ENCODE measurements around the gene LIX1L.

DNA sequence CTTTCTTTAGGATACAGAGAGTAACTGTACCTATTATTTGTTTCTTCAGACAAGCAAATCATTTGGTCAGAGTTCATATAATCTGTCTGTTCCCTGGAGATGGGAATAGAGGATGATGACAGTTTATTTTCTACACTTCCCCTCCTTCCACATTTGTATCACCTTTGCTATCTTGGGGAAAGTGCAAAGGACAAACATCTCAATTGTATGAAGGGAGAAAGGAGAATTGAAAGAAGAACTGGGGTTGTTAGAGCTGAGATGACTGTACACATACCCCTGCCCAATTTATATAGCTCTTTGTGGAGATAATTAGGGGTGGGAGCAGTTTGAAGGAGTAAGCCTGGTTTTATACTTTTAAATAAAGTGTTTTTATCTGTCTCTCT, 20.6 kb upstream of the LIX1L start:
- TF ChIP-seq, protein P1, sequence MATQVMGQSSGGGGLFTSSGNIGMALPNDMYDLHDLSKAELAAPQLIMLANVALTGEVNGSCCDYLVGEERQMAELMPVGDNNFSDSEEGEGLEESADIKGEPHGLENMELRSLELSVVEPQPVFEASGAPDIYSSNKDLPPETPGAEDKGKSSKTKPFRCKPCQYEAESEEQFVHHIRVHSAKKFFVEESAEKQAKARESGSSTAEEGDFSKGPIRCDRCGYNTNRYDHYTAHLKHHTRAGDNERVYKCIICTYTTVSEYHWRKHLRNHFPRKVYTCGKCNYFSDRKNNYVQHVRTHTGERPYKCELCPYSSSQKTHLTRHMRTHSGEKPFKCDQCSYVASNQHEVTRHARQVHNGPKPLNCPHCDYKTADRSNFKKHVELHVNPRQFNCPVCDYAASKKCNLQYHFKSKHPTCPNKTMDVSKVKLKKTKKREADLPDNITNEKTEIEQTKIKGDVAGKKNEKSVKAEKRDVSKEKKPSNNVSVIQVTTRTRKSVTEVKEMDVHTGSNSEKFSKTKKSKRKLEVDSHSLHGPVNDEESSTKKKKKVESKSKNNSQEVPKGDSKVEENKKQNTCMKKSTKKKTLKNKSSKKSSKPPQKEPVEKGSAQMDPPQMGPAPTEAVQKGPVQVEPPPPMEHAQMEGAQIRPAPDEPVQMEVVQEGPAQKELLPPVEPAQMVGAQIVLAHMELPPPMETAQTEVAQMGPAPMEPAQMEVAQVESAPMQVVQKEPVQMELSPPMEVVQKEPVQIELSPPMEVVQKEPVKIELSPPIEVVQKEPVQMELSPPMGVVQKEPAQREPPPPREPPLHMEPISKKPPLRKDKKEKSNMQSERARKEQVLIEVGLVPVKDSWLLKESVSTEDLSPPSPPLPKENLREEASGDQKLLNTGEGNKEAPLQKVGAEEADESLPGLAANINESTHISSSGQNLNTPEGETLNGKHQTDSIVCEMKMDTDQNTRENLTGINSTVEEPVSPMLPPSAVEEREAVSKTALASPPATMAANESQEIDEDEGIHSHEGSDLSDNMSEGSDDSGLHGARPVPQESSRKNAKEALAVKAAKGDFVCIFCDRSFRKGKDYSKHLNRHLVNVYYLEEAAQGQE (IDR thresholded peaks at IDR 0.05; ENCODE audit: insufficient read depth in 1 of 2, low read depth in 2 of 2, low read length in 2 of 2), result no peak
- TF ChIP-seq TAF1 (IDR thresholded peaks at IDR 0.05; ENCODE audit: borderline replicate concordance, insufficient read depth, low read length), result no peak
- TF ChIP-seq POLR2AphosphoS5 (IDR thresholded peaks at IDR 0.05; ENCODE audit: low read depth, low read length), result no peak
- no peak for TF ChIP-seq SIN3A (IDR thresholded peaks at IDR 0.05; ENCODE audit: borderline replicate concordance, insufficient read depth, low read length)
- TF ChIP-seq FOXP2 (optimal IDR thresholded peaks at IDR 0.05; ENCODE audit: borderline replicate concordance, extremely low read depth, extremely low read length, insufficient read depth), result no peak

Data from PFSK-1 (cell line).